ENCODE data around the gene NCOA6.
"Not testable (repeated sequence)": the region's sequence is repeated elsewhere in the genome, so short reads cannot be mapped to it uniquely, and the experiment has no call there.

Gene NCOA6

GRCh38 chr20:34773726-34774125 lies 51.7 kb downstream of the NCOA6 start:
- no peak for DNase-seq

GRCh38 chr20:34772437-34772836 lies 53.0 kb downstream of the NCOA6 start:
- no peak for DNase-seq

DNA sequence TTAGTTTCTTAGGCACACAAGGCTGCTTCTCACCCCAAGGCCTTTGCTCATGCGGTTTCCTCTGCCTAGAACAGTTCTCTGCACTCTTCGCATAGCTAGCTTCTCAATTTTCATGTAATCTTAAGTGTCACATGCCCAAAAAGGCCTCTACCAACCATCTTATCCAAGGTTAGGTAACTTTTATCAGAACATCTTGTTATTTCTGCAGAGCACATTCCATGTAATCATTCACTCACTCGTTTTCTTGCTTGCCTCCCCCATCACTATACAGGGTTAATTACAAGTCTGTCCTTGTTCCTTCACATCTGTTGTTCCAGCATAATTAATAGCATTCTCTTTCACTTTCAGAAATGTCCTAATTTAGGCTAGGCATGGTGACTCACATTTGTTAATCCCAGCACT lies 53.8 kb downstream of the NCOA6 start:
- no peak for DNase-seq

GRCh38 chr20:34768096-34768495 lies 57.4 kb downstream of the NCOA6 start:
- DNase-seq, result no peak

GRCh38 chr20:34762031-34762555 lies 63.4 kb downstream of the NCOA6 start:
- no peak for DNase-seq

DNA sequence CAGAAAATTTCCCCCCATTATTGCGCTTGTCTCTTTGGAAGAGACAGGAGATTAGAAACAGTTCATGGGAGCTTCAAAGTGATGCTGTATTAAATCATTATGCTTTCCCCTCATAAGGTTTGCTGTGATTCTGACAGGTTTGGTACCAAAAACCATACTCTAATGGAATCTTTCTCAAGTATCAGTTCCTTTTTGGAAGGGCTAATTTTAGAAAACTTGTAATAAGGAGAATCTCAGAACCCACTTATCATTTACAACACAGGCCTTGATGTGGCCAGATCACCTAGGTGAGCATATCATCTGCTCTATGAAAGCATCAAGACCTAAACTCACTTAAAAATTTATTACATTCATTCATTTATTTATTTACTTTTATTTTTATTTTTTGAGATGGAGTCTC lies 70.1 kb downstream of the NCOA6 start:
- DNase-seq, result no peak

- no peak for DNase-seq
Measured at GRCh38 chr20:34754611-34755010, 70.8 kb downstream of the NCOA6 start.

- DNase-seq, result no peak
Measured at GRCh38 chr20:34753706-34754461, 71.6 kb downstream of the NCOA6 start.

- no peak for DNase-seq
Measured at GRCh38 chr20:34751453-34751852, 74.0 kb downstream of the NCOA6 start.

GRCh38 chr20:34750484-34750883 lies 75.0 kb downstream of the NCOA6 start:
- DNase-seq, result no peak

DNA sequence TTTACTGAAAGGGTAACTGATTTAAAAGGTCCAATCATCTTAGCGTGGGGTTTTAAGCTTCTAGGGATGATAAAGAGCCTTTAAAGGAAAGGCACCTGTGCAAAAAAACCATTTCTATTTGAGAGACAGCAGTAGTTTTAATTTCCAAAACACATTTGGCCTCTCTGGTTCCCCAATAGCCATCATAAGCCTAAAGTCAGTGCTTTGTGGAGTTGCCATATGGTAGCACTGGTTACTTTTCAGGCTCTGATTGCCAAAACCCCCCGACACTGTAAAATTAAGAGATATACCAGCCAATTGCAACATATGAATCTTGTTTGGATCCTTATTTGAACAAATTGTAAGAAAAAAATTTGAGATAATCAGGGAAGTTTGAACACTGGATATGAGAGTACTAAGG lies 76.7 kb downstream of the NCOA6 start:
- no peak for DNase-seq

DNA sequence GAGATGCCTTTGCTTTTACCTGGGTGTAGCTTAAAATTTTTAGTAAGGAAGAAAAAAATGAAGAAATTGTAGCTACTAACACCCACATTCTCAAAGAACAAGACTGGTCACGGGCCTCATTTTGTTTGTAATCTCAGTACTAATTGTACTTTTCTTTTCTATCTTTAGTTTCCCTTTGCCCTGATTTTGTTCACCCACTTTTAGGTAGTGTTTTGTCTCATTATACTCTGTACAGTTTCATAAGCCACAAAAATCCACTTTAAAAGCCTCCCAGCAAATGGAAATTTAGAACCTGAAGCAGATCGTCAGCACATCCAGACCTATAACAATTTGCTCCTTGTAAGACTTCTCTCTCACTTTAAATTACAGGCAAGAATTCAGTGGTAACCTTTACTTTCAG lies 78.0 kb downstream of the NCOA6 start:
- no peak for DNase-seq

GRCh38 chr20:34746674-34747073 lies 78.8 kb downstream of the NCOA6 start:
- DNase-seq, result no peak

- DNase-seq, result no peak
Measured at GRCh38 chr20:34744847-34745246, 80.6 kb downstream of the NCOA6 start.

DNA sequence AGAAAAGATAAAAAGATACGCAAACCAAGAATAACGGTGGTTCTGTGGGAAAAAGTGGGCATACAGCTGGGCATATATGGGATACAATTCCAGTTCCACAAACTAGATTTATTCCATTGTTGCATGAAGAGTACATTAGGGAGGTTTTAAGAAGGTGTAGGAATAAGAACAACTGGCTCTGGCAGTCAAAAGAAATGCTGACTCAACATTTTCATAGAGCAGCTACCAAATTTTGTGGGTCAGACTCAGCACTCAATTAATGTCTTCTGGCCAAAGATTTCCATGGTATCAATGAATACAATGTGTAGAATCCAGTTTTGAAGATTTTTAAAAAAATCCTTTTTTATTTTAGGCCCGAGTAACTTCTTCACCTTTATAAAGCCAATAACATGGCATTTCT lies 81.1 kb downstream of the NCOA6 start:
- DNase-seq, result no peak

GRCh38 chr20:34743039-34743438 lies 82.4 kb downstream of the NCOA6 start:
- no peak for DNase-seq

DNA sequence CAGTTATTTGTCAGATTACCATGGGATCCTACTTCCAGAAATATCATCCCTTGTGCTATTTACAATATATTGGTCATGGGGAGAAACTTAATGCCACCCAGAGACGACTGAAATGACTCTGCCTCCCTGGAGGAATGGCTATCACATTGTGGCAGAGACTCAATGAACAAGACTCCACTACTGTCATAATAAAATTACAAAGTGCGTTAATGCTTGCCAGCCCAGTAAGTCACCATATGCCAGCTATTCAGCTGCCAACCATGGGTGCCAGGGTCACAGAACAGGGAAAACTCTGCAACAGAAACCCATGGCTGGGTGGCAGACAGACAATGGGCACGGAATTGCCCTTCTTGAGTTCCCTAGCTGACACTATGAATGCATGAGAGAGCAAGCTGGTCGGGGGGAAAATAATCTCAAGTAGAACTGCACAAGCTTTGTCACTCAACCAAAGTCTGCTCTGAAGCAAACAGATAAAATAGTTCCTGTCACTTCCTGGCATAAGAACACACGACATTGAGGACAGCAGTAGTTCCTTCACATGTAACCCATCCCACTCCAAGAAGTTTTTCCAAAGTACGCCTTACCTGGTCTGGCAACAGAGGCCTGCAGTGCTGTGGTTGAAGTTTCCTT lies 89.2 kb downstream of the NCOA6 start:
- DNase-seq, result no peak

DNA sequence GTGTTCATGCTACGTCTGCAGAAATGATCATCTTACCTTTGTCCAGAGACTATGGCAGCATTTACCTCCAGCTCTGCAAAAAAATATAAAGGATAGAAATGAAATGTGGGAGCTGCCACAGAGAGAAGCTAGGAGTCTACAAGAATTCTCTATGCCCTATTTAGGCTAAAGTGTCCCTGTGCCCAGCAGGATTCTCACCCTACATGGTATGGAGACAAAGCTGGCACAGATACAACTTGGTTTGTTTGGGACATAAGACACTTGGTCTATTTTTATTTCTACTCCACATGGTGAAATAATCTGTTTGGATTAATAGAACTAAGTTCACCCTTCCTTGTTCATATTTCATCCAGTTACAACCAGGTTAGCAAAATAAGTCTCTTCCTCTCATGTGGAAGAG lies 92.9 kb downstream of the NCOA6 start:
- DNase-seq, result no peak

- DNase-seq, result no peak
Measured at GRCh38 chr20:34729416-34729815, 96.0 kb downstream of the NCOA6 start.

GRCh38 chr20:34724172-34724571 lies 101.3 kb downstream of the NCOA6 start:
- DNase-seq, result no peak

DNA sequence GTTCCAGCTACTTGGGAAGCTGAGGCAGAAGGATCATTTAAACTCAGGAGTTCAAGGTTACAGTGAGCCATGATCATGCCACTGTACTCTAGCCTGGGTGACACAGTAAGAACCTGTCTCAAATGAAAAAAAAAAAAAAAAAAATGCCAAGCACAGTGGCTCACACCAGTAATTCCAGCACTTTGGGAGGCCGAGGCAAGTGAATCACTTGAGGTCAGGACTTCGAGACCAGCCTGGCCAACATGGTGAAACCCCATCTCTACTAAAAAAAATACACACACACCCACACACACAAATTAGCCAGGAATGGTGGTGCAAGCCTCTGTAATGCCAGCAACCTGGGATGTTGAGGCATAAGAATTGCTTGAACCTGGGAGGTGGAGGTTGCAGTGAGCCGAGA lies 102.9 kb downstream of the NCOA6 start:
- not testable (repeated sequence) for DNase-seq

GRCh38 chr20:34720266-34720665 lies 105.2 kb downstream of the NCOA6 start:
- DNase-seq, result peak in 1 of 2 experiments; percentile 58

DNA sequence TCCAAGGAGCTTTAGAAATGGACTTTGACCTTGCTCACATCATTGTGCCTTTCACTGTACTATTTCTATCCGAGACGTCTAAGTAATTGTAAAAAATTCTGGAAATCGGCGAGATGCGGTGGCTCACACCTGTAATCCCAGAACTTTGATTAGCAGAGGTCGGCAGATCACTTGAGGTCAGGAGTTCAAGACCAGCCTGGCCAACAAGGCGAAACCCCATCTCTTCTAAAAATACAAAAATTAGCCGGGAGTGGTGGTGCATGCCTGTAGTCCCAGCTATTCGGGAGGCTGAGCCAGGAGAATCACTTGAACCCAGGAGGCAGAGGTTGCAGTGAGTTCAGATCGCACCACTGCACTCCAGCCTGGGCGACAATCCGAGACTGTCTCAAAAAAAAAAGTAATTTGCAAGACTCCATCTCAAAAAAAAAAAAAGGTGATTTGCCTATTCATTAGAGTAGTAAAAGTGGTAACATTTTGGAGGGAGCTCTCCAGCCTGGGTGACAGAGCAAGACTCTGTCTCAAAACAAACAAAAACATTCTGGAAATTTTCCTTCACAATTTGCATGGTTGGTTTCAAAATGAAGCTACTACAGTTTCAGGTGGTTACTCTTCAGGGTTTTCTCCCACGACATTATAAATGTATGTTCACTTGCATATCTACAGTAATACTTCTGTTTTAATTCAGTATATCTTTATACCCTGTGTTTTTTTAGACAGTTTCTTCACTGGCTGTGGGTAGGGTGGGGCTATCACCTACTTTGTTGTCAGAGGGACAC lies 106.0 kb downstream of the NCOA6 start:
- DNase-seq, result peak; percentile 78 to 90

Data from NCI-H526 (cell line).